Raji (cell line): ENCODE measurements around the gene PSMB8.

Experiments
- POLR2A ChIP-seq: IDR thresholded peaks from 2 replicates; pipeline ENCODE4 v1.6.1; 2011; ENCODE audit warnings: low read depth, low read length, control low read depth; ENCODE audit not compliant: insufficient read depth

Gene PSMB8

DNA sequence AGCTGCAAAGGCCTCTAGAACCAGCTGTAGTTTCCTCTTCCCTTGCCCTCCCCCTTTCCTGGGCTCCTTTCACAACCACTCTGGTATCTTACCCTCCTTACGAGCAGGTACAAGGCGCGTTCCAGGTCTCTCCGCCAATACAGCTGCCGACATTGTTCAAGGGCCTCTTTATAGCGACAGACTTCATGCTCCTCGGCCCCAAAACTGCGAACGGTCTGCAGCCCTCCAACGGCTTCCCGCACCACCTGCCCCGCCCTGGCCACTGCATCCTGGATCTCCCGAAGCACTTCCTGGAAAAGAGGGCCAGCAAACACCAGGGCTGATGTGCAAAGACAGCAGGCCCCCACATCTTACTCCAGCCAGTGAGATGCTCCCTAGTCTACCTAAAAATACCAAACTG is 11.3 kb downstream of the PSMB8 start:
- no peak for TF ChIP-seq POLR2A

DNA sequence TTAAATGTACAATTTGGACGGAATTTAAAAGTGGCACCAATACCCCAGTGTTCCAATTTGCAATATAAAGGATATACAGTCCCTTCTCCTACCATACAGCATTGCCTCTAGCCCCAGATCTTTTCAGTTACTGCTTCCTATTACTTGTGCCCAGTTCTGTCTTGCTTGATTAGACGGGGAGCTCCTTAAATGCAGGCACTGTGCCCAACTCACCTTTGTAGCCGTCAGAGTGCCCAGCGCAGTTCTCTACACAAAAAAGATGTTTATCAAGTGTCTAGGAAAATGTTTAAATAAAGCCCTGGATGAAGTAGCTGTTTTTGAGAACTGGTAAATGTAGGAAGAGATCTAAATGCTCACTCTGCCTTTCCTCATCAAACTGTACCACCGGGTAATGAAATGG is 12.9 kb downstream of the PSMB8 start:
- TF ChIP-seq POLR2A = no peak

DNA sequence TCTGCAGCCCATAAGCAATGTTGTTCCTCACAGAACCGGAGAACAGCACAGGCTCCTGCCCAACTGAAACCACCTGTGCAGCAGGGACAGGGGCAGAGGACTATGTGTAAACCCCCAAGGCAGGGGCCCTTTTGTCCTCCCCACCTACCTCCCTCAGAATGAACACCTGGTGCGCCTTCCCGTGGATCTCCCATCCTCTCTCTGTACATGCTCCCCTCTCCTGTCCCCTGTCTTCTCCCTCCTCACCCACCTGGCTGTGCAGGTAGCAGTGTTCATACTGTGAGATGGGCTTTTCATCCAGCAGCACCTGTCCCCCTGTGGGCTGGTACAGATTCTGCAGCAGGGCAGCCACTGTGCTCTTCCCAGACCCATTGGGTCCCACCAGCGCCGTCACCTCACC is 13.8 kb downstream of the PSMB8 start:
- TF ChIP-seq POLR2A = no peak

DNA sequence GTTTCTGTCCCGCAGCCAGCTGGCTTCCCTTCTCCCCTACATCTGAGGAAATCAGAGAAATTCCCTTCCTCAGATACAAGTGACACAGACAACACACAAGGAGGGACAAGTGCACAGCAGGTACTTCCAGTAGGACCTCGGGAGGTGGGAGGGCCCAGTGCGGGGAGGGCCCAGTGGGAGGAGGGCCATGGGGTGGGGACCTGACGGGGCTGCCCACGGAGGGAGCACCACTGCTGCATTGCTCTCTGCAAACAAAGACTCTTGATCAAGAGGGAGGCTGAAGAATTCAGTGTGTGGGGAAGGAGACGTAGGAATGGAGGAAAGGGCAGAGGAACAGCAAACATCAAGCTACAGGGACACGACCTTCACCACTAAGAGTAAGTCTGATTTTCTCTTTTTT is 14.4 kb downstream of the PSMB8 start:
- no peak for TF ChIP-seq POLR2A

DNA sequence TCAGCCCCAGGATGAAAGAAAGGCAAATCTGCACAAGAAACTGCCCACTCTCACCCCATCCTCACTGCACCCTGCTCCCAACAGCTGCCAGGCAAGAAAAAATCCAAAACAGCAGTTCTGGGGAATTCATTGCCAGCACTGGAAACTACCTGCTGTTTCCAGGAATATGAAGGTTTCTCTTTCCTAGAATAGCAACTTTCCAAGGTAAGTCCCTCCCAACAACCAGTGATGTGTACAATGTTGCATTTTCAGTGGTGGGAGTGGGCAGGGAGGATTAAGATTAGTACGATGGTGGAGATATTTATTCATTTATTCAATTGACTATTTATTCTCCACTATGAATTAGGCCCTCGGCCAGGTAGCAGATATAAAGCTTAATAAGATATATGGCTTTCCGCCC is 16.8 kb downstream of the PSMB8 start:
- no peak for TF ChIP-seq POLR2A

DNA sequence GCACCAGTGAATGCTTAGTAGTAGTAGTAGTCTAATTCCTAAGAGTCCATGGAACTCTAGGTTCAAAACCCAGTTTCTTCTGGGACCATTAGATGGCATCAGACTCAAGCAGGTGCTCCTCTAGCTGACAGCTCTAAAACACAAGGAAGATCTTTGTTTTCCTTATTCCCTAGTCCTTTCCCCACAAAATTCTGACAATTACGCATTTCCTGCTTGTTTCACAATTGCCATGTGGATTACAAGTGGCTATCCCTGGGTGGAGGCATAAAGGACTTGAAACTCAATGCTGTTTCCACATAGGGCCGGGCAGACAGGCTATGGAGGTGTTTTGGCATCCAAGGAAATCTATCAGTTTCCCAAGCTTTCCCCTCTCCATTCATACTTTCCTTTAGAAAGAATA is 17.9 kb downstream of the PSMB8 start:
- TF ChIP-seq POLR2A = no peak

DNA sequence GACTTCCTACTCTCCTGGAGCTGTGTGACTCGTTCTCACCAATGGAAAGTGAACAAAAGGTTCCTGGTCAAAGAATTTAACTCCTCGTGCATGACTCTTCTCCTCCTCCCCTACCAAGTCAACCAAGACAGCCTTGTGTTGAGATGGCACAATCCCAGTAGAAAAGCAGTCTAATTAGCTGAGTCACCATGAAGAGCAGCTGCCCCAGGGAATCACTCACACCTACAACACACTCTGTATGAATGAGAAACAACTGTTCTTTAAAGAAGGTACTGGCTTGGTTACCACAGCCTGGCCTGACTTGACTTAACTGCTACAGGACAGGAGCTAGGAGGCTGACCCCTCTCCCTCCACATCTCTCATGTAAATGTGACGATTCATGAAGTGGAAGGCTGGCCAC is 24.1 kb downstream of the PSMB8 start:
- no peak for TF ChIP-seq POLR2A

DNA sequence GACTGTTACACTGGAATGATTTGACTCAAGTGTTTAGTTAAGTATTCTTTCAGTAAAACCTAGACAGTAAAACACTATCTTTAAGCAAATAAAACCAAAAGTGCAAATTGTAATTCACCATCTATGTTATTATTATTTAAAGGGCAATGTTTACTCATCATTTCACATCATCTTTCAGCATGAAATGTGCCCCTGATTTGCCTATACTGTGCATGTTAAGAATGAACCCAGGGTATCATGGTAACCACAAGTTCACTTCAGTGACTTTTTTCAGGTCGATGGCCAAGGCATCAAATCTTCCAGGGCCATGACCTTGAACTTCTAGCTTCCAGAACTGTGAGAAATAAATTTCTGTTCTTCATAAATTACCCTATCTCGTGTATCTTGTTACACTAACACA is 25.0 kb downstream of the PSMB8 start:
- TF ChIP-seq POLR2A = no peak

DNA sequence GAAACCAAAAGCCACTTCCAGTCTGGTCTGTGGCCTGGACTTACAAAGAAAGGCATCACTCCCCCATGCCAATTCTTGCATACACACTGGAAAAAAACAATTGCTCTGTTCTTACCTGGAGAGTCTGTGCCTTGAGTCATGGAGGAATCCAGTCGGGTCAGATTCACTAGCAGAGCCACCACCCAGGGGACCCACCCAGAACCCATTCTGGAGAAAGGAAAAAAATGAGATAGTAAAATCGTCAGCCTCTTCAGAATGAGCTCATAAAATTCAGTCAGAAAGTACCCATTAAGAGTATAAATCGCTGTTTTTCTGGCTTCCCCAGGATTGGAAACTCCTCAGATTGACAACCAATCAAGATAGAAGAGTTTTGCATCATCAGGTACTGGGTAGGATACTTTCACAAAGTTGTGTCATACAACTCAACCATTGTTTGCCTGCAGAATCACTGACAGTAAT is 27.1 kb downstream of the PSMB8 start, which contains the start of gene HLA-DOB:
TSS of gene HLA-DOB (minus strand) at position 257 of the 459 bp plus-strand sequence. CDS start at position 206, 51 bp downstream.
- TF ChIP-seq POLR2A = 0 out of 2 replicates have a peak, but pooled peaks have one; percentile 11

DNA sequence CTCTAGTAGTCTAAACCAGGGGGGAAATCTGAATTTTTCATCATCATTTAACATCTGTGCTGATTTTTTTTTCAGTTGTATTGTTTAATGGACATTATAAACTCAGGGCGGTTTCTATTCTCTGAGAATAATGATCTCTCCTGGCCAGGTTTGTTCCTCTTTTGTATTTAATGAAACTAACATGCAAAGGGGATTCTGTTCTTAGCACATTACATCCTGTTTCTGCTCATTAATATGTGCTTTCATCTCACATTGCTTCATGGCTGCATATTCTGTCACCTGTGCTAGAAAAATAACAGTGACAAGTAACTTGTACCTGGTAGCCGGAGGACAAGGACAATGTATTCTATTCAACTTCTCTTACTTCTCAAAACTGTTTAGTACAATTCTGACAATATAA is 27.9 kb downstream of the PSMB8 start:
- peak; percentile 54 for TF ChIP-seq POLR2A

DNA sequence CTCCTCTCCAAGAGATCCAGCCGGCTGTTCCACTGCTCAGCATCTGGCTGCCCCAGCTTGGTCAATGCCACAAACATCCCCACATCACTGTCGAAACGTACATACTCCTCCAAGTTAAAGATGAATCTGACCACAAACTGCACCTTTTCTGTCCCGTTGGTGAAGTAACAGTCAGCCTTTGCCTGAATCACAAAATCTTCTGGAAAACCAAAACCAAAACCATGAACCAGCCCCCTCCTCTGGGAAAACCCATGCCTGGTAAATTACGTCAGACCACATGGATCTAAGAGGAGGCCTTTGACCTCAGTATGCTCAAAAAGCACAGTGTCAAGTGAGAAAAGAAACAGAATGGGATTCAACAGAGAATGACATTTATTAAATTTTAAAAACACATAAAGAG is 28.7 kb downstream of the PSMB8 start:
- TF ChIP-seq POLR2A = no peak

DNA sequence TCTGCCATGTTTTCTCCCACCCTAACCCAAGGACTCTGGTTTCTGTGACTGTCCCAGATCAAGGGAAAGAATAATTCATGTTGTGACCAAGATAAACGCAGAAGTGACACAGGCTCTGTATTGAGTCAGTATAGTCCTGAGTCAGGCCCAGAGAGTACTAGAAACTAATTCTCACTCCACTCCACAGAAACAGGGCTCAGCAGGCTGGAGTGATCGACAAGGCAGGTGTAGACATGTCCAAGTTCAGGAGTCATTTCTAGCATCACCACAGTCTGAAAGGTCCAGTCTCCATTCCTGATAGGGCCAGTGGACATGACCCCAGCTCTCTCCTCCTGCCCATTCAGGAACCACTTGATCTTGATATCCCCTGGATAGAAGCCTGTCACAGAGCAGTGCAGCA is 29.7 kb downstream of the PSMB8 start:
- no peak for TF ChIP-seq POLR2A

DNA sequence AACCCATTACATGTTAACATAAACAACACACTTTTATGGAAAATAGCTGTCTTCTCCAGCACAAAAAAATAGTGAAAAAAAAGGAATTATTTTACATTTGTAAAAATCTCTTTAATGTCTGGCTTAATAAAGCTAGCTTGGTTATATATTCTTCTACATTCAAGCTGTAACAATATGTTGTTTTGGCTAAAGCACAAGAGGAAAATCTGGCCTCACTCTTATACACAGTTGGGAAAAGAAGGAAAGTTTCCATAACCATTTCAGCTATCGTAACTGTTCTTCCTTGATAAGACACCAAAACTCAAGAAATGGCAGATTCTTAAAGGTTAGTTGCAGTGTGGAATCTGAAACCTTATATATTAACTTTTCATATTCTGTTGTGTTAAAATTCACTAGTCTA is 34.7 kb downstream of the PSMB8 start:
- no peak for TF ChIP-seq POLR2A

DNA sequence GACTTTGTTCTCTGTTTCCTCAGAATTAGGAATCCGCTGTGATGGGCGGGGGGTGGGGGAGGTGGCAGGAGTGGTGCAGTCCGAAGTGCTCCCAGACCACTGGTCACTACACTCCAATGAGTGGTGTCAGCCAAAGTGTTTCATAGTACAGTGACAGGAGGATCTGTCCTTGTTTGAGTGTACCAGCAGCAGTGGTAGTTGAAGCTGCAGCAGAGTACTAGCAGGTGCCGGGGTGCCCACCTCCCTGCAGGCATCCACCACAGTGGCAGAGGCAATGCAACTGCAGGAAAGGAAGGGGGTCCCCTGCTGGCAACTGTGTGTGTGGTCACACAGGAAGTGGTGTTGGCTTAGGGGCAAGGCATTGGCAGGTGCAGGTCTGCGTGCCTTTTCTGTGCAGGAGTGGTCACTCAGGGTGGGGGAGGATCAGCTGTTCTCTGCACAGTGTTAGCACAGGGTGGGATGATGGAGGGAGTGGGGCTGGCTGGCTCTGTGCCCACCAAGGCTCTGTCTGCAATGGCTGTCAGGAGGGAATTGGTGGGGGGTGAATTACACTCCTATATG is 36.7 kb downstream of the PSMB8 start:
- TF ChIP-seq POLR2A = 0 out of 2 replicates have a peak, but pooled peaks have one; percentile 15

DNA sequence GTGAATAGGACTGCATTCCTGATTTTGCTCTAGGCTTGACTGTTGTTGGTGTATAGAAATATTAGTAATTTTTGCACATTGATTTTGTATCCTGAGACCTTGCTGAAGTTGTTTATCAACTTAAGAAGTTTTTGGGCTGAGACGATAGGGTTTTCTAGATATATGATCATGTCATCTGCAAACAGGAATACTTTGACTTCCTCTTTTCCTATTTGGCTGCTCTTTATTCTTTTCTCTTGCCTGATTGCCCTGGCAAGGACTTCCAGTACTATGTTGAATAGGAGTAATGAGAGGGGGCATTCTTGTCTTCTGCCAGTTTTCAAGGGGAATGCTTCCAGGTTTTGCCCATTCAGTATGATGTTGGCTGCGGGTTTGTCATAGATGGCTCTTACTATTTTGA is 40.4 kb downstream of the PSMB8 start:
- no peak for TF ChIP-seq POLR2A

DNA sequence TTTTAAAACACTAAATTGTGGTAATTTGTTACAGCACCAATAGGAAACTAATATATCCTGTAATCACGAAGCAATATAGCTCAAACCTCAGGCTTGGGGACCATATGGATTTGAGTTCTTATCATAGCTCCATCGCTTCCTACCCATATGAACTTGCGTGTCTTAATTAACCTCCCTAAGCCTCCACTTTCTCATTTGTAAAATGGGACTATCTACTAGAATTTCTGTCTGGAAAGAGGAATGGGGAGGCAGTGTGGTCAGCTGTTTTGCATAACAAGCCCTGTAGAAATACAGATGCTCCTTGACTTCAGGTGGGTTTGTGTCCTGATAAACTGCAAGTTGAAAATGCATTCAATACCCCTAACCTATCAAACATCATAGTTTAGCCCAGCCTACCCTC is 44.1 kb downstream of the PSMB8 start:
- 0 out of 2 replicates have a peak, but pooled peaks have one; percentile 7 for TF ChIP-seq POLR2A

DNA sequence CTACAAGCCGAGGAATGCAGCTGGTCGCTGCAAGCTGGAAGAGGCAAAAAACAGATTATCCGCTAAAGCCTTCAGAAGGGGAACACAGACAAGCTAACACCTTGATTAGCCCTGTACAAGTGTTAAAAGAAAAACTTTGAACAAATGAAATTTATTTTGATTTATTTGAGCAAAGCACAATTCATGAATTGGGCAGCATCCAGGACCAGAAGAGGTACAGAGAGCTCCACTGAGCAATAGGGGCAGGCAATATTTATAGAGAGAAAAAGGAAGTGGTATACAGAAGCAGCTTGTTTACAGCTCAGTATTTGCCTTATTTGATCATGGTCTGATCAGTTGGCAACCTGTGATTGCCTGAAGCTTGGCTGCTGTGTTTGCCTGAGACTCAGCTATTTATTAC is 44.7 kb downstream of the PSMB8 start:
- TF ChIP-seq POLR2A = peak; percentile 51
